HG03457 (cell line): ENCODE data around the gene FEN1.

ENCODE experiments used
- ATAC-seq: cut with Tn5 transposase; IDR thresholded peaks from one replicate; pipeline ENCODE4 v1.9.1; 2021; ENCODE audit warnings: moderate number of reproducible peaks; ENCODE audit not compliant: unreplicated experiment

The FEN1 gene

GRCh38 chr11:61774411-61774810 is 18.3 kb upstream of the FEN1 start:
- no peak for ATAC-seq

- ATAC-seq: no peak
Measured at GRCh38 chr11:61775106-61775505, 17.6 kb upstream of the FEN1 start.

GRCh38 chr11:61775606-61776554 is 16.8 kb upstream of the FEN1 start:
- ATAC-seq: no peak

- no peak for ATAC-seq
Measured at GRCh38 chr11:61776561-61777075, 16.1 kb upstream of the FEN1 start.

GRCh38 chr11:61777234-61778090 is 15.2 kb upstream of the FEN1 start:
- no peak for ATAC-seq

GRCh38 chr11:61778357-61778886 is 14.3 kb upstream of the FEN1 start:
- no peak for ATAC-seq

- ATAC-seq: no peak
Measured at GRCh38 chr11:61778920-61779650, 13.6 kb upstream of the FEN1 start.

GRCh38 chr11:61779666-61780525 is 12.8 kb upstream of the FEN1 start:
- no peak for ATAC-seq

GRCh38 chr11:61780581-61781162 is 12.0 kb upstream of the FEN1 start:
- no peak for ATAC-seq

GRCh38 chr11:61781585-61781984 is 11.1 kb upstream of the FEN1 start:
- ATAC-seq: no peak

- no peak for ATAC-seq
Measured at GRCh38 chr11:61782299-61782698, 10.4 kb upstream of the FEN1 start.

- ATAC-seq: no peak
Measured at GRCh38 chr11:61782841-61783240, 9.9 kb upstream of the FEN1 start.

GRCh38 chr11:61783717-61784505 is 8.8 kb upstream of the FEN1 start:
- ATAC-seq: no peak

GRCh38 chr11:61784506-61784805 is 8.3 kb upstream of the FEN1 start:
- no peak for ATAC-seq

- no peak for ATAC-seq
Measured at GRCh38 chr11:61785837-61786402, 6.8 kb upstream of the FEN1 start.

GRCh38 chr11:61787928-61788491 is 4.7 kb upstream of the FEN1 start:
- no peak for ATAC-seq

GRCh38 chr11:61791737-61792309 is 888 bp upstream of the FEN1 start:
- ATAC-seq: no peak
